NCI-H82 treated with DMSO at 0.1 percent for 48 hours (cell line): ENCODE results near the gene TMC1.
"Not testable (repeated sequence)": the region's sequence is repeated elsewhere in the genome, so short reads cannot be mapped to it uniquely, and the experiment has no call there.

Experiments used
- DNase-seq: peaks from one replicate; lab custom pipeline; 2025; ENCODE audit not compliant: unreplicated experiment; lab: John Stamatoyannopoulos, UW

Gene TMC1

GRCh38 chr9:72749276-72749675, 227.9 kb downstream of the TMC1 start:
- no peak for DNase-seq

DNA sequence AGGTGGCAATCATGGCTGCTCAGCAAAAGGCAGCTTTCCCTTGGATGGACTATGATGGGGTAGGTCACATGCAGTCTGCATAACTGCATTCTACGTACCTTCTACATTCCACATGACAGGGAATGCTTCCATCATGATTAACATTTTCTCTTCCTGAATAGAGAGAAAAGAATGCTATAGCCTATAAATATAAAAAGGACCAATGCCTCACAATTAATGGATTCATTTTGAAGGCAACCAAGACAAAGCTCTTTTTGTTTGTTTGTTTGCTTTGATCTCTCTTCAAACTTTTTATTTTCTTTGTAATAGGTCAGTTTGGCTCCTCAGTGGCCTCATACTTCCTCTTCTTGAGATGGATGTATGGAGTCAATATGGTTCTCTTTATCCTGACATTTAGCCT, 230.1 kb downstream of the TMC1 start:
- no peak for DNase-seq

DNA sequence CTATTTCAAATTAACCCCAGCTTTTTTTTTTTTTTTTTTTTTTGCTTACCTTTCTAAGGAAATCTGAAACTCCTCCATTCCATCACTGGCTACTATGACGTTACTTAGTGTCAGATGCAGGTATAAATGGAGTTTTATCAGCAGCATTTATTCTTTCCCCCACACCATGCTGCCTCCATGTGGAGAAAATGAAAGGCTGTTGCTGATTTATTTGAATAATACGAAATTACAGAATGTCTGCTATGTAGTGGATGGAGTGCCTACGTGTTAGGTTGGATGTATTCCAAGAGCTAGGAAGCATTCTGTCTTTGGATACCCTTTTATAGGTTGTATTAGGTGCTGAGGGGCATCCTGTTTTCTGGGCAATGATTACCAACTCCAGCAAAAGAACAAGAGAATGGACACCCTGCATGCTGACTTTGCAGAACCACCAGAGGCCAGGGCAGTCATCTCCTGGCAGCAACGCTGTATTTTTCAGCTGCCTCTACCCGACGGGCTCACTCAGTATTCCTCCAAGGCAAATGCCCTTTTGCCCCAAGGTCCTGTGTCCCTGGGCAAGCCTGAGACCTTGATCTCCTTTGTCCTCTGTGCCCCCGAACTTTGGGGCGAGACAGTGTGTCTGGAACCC, 232.0 kb downstream of the TMC1 start:
- no peak for DNase-seq

GRCh38 chr9:72755836-72756235, 234.4 kb downstream of the TMC1 start:
- DNase-seq = no peak

DNA sequence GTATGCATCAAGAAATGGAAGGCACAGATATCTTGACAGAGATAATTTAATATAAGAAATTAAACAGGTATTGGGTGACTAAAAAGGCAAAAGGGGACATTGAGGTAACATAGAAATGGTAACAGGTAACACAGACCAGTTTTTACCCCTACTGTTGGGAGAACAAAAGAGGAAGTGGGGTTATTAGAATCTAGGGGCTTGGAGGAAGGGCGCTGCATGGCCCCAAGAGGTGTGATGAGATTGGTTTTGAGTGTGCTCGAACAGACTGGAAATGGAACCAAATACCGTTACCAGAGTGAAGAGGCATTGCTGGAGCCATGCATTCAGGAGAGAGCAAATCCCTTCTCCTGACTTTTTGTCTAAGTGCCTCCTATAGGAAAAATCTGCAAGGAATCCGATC, 237.5 kb downstream of the TMC1 start:
- DNase-seq = no peak

DNA sequence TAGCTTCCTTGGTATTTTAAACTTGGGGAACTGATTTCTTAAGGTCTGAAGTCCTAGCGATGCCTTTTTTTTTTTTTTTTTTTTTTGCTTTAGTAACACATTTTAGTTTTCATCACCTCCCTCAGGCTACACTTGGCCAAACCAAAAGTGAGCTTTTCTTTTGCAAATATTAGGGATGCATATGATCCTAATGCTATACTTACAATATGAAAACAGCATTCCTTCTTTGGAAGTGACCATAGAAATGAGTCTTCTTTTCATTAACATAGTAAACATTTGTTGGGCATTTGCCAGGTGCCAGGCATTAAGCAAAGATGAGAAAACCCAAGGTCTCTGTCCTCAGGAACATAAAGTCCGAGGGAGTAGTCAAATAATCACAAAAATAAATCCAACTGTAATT, 241.6 kb downstream of the TMC1 start:
- no peak for DNase-seq

DNA sequence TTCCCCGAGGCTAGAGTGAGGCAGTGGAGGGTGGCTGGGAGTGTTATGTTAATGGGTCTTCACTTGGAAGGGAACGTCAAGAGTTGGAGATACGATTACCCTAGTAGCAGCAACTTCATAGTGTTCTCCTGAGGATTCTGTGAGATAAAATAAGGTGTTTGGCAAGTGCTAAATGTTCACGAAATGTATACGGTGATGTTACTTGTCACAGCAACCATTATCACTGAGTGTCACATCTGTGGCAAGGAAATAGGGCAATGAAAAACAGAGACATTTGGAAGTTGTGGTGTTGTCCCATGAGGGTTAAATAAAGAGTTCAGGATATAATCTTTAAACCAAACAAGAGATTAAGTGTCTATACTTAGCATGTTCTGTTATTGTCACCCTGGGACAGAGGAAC, 248.1 kb downstream of the TMC1 start:
- DNase-seq = no peak

- no peak for DNase-seq
Measured at GRCh38 chr9:72772661-72773060, 251.3 kb downstream of the TMC1 start.

DNA sequence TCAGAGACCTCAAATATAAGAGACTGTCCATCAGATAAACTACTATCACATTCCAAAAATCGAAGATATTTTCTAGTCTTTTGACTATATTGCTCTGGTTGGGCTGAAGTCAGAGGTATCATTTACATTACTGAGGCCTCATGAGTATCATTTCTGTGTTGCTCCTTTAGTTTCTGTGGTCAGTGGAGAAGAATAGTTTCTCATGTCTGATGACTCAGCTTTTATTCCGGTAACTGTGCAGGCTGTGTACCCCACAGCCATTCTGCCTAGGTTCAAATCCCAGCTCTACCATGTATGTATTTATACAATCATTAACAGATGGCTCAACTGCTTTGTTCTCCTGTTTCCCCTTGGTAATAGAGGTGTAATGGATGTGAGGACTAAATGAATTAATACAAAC, 252.2 kb downstream of the TMC1 start:
- DNase-seq = no peak

- no peak for DNase-seq
Measured at GRCh38 chr9:72775570-72775969, 254.2 kb downstream of the TMC1 start.

- no peak for DNase-seq
Measured at GRCh38 chr9:72779614-72780013, 258.2 kb downstream of the TMC1 start.

DNA sequence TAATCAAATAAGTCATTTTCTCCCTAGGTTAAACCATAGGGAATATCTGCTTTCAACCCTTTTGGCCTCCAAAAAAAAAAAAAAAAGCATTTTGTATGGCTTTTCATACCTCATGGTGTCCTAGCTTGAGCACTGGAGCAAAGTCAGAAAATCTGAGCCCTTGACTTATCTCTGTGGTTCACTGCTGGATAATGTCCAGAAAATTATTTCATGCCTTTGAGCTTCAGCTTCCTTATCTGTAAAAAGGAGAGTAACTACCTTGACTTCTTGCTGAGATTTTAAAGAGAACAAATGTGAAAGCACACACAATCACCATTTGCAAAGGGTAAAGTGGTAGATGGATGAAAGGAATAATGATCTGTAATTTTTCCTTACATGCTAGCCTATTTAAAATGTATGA, 265.5 kb downstream of the TMC1 start:
- no peak for DNase-seq

- no peak for DNase-seq
Measured at GRCh38 chr9:72788966-72789735, 267.7 kb downstream of the TMC1 start.

- DNase-seq = no peak
Measured at GRCh38 chr9:72789885-72790284, 268.5 kb downstream of the TMC1 start.

DNA sequence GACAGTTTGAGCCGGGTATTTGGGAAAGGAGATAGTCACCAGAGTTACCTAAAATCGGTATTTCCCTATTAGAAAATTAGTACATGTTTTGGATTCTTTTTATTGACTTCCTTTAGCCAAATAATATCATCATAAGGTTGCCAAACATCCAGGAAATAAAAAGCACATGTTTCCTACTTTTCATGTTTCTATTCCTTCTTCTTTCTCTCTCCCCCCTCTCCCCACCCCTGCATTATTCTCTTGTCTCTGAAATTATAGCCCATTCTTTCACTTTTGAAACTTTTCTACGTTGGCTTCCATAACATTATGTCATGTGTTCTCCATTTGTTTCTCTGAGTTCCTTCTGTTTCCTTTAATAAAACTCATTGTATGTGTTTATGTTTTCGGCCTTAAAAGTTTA, 269.6 kb downstream of the TMC1 start:
- no peak for DNase-seq

DNA sequence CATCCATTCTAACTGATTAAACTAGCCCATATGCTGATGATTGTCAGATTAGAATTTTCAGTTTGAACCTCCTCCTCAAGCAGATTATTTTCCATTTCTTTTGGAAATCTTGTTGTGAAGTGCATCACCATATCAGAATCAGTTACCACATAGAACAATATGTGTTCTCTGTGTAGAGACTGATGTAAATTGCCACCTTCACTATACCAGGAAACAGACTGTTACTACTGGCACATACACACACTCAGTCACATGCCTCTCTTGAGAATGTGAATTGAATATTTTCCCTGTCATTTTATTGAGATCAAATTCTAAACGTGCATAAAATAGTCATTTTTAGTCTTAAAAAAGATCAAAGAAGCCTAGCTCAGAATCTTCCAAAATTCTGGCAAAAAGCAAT, 270.0 kb downstream of the TMC1 start:
- DNase-seq = no peak

- DNase-seq = no peak
Measured at GRCh38 chr9:72794946-72795345, 273.5 kb downstream of the TMC1 start.

GRCh38 chr9:72800328-72800994, 279.1 kb downstream of the TMC1 start:
- DNase-seq = no peak

DNA sequence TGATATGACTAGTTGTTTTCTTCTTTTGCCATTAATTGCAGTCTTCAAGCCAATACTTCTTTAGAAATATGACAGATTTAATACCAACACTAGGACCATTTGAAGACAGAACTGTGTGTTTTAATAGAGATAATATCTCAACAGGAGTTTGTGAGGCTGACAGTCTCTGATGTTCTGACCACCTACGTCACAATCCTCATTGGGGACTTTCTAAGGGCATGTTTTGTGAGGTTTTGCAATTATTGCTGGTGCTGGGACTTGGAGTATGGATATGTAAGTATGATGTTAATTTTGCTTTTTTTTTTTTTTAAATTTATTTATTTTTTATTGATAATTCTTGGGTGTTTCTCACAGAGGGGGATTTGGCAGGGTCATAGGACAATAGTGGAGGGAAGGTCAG, 283.8 kb downstream of the TMC1 start:
- DNase-seq = no peak

GRCh38 chr9:72806313-72806809, 285.0 kb downstream of the TMC1 start:
- DNase-seq = not testable (repeated sequence)

GRCh38 chr9:72807765-72808445, 286.5 kb downstream of the TMC1 start:
- DNase-seq = no peak

DNA sequence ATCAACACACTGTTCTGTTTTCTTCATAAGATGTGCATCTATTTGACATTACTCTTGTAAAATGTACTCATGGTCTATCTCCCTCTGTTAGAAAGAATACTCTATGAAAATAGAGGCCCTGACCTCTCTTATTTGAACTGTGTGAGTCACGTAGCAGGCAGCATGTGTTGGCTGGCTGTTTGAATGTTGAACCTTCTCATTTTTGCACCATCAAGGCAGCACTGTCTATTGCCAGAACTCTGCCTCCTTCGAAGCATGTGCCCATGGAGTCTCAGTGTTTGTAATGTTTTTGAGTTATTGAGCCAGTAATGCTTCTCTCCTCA, 287.0 kb downstream of the TMC1 start:
- no peak for DNase-seq
